Measurements from ENCODE around the gene ALDH2. TPM values are rescaled to one million over a fixed set of nuclear protein-coding genes. Genes with fewer than 3 reads are reported as not detected.
"Not testable (repeated sequence)": the region's sequence is repeated elsewhere in the genome, so short reads cannot be mapped to it uniquely, and the experiment has no call there.

Gene ALDH2
- polyA plus RNA-seq, 1 donor (not counting 4 experiments of a cell fraction or from before 2014, with no cell fraction given) = 33.8 TPM

DNA sequence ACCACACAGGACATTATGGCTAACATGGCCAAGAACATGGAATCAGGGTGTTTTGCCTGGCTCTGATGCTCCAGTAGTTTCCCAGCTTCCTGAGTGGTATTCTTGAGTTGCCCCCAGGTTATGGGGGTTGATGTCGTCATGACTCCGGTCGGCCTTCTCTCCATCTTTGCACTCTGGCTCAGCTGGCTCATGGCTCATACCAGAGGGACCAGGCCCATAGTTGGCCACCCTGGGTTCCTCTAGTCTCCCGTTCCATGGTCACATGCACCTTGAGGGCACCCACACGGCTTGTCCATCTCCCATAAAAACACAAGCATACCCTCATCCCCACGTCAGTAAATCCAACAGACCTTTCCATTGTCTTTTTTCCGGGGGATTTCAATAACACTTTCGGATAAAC lies 51.6 kb downstream of the ALDH2 start:
- Histone ChIP-seq H2AFZ (ENCODE audit: control insufficient read depth, low read length) (no peak overlapping the region), H3K9me1 (ENCODE audit: control insufficient read depth, extremely low read depth, insufficient read depth, low read length) (no peaks in the 10 kb centered on the region), H3K4me3 (ENCODE audit: control insufficient read depth in 2 of 3, extremely low read depth in 1 of 3, insufficient read depth in 2 of 3, low read depth in 1 of 3, low read length in 3 of 3) (no peak overlapping the region), H3K36me3 (ENCODE audit: control insufficient read depth in 2 of 2, extremely low read depth in 1 of 2, insufficient read depth in 2 of 2, low read length in 2 of 2) (no peaks in the 10 kb centered on the region), H3K27me3 (ENCODE audit: control insufficient read depth, extremely low read depth, insufficient read depth, low read length) (no peaks in the 10 kb centered on the region), H3K4me2 (ENCODE audit: control insufficient read depth, extremely low read depth, insufficient read depth, low read depth, low read length) (no peak overlapping the region), H3K4me1 (ENCODE audit: control insufficient read depth, extremely low read depth, insufficient read depth, low read length) (peaks cover 9% of the 10 kb centered on the region), H3K9me3 (ENCODE audit: control insufficient read depth, low read depth, low read length) (no peaks in the 10 kb centered on the region), H3K9ac (ENCODE audit: control insufficient read depth, extremely low read depth, insufficient read depth, low read length) (no peak overlapping the region), H4K20me1 (ENCODE audit: control insufficient read depth, extremely low read depth, insufficient read depth, low read length) (no peaks in the 10 kb centered on the region), H3K79me2 (ENCODE audit: control insufficient read depth, insufficient read depth, low read length) (no peaks in the 10 kb centered on the region), H3K27ac (ENCODE audit: control insufficient read depth, insufficient read depth, low read length) (no peak overlapping the region)
- DNase-seq (ENCODE audit: low read depth, low spot score) = no peak
- no peak for FAIRE-seq
- TF ChIP-seq, protein P1, sequence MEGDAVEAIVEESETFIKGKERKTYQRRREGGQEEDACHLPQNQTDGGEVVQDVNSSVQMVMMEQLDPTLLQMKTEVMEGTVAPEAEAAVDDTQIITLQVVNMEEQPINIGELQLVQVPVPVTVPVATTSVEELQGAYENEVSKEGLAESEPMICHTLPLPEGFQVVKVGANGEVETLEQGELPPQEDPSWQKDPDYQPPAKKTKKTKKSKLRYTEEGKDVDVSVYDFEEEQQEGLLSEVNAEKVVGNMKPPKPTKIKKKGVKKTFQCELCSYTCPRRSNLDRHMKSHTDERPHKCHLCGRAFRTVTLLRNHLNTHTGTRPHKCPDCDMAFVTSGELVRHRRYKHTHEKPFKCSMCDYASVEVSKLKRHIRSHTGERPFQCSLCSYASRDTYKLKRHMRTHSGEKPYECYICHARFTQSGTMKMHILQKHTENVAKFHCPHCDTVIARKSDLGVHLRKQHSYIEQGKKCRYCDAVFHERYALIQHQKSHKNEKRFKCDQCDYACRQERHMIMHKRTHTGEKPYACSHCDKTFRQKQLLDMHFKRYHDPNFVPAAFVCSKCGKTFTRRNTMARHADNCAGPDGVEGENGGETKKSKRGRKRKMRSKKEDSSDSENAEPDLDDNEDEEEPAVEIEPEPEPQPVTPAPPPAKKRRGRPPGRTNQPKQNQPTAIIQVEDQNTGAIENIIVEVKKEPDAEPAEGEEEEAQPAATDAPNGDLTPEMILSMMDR (optimal IDR thresholded peaks at IDR 0.05 in 1 of 3, IDR thresholded peaks at IDR 0.05 in 1 of 3, conservative IDR thresholded peaks at IDR 0.05 in 1 of 3; ENCODE audit: extremely low read depth in 1 of 3, insufficient read depth in 2 of 3, low read length in 3 of 3) = no peak
- dilution Hi-C loops (cut with MboI; ENCODE audit: extremely low pct_ligation_motif_present, low sequenced_read_pairs) = no loop called here

DNA sequence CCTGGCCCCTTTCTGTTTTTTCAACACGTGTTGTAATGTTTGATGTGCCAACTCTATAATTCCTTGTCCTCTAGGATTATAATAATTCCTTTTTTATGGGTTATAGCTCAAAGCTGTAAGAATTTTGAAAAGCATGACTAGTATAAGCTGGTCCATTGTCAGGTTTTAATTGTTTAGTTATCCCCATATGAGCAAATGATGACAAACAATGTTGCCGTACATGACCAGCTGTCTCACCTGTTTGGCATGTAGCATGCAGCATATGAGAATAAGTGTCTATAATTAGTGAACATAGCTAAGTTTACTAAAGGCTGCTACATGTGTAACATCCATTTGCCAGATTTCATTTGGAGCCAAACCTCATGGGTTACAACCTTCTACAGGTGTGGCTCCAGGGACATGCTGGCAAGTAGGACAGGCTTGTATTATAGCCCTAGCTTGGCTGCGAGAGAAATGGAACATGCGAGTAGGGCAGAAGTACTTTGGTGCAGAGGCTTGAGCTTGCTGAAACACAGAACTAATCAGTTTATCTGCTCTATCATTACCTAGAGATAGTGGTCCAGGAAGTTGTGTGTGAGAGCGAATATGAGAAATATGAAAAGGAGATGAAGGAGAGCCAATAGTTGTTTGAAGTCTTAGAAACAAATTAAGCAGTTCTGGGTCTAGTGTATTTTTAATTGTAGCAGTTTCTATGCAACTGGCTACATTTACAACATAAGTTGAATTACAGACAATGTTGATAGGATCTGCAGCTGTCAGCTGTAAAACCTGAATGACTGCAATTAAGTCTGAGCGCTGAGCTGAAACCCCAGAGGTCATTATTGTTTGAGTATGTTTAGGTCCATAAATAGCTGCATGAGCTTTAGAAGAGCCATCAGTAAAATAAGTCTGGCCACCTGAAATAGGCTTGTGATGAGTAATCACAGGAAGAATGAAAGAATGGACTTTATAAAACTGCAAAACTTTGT lies 52.7 kb downstream of the ALDH2 start:
- peaks cover 9% of the 10 kb centered on the region for H3K4me1 ChIP-seq (ENCODE audit: control insufficient read depth, extremely low read depth, insufficient read depth, low read length)
- no peak overlapping the region for H2AFZ ChIP-seq (ENCODE audit: control insufficient read depth, low read length)
- H3K4me3 ChIP-seq (ENCODE audit: control insufficient read depth in 2 of 3, extremely low read depth in 1 of 3, insufficient read depth in 2 of 3, low read depth in 1 of 3, low read length in 3 of 3) = no peak overlapping the region
- no peaks in the 10 kb centered on the region for H4K20me1 ChIP-seq (ENCODE audit: control insufficient read depth, extremely low read depth, insufficient read depth, low read length)
- no peaks in the 10 kb centered on the region for H3K27me3 ChIP-seq (ENCODE audit: control insufficient read depth, extremely low read depth, insufficient read depth, low read length)
- dilution Hi-C loops (cut with MboI; ENCODE audit: extremely low pct_ligation_motif_present, low sequenced_read_pairs) = no loop called here
- no peak for FAIRE-seq
- no peaks in the 10 kb centered on the region for H3K9me3 ChIP-seq (ENCODE audit: control insufficient read depth, low read depth, low read length)
- no peaks in the 10 kb centered on the region for H3K36me3 ChIP-seq (ENCODE audit: control insufficient read depth in 2 of 2, extremely low read depth in 1 of 2, insufficient read depth in 2 of 2, low read length in 2 of 2)
- TF ChIP-seq EZH2 (IDR thresholded peaks at IDR 0.05; ENCODE audit: low read length) = no peak
- TF ChIP-seq, protein P1 (optimal IDR thresholded peaks at IDR 0.05 in 1 of 3, IDR thresholded peaks at IDR 0.05 in 1 of 3, conservative IDR thresholded peaks at IDR 0.05 in 1 of 3; ENCODE audit: extremely low read depth in 1 of 3, insufficient read depth in 2 of 3, low read length in 3 of 3) = no peak
- no peak overlapping the region for H3K9ac ChIP-seq (ENCODE audit: control insufficient read depth, extremely low read depth, insufficient read depth, low read length)
- peak overlapping the region; percentile 32 for H3K4me2 ChIP-seq (ENCODE audit: control insufficient read depth, extremely low read depth, insufficient read depth, low read depth, low read length)
- no peaks in the 10 kb centered on the region for H3K79me2 ChIP-seq (ENCODE audit: control insufficient read depth, insufficient read depth, low read length)
- no peaks in the 10 kb centered on the region for H3K9me1 ChIP-seq (ENCODE audit: control insufficient read depth, extremely low read depth, insufficient read depth, low read length)
- H3K27ac ChIP-seq (ENCODE audit: control insufficient read depth, insufficient read depth, low read length) = no peak overlapping the region
- DNase-seq (ENCODE audit: low read depth, low spot score) = no peak

DNA sequence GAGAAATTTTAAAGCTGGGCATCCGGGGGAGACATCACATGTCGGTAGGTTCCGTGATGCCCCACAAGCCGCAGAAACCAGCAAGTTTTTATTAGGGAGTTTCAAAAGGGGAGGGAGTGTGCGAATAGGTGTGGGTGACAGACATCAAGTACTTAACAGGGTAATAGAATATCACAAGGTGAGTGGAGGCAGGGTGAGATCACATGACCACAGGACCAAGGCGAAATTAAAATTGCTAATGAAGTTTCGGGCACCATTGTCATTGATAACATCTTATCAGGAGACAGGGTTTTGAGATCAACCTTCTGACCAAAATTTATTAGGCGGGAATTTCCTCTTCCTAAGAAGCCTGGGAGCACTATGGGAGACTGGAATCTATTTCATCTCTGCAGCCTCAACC lies 54.1 kb downstream of the ALDH2 start:
- H3K9ac ChIP-seq (ENCODE audit: control insufficient read depth, extremely low read depth, insufficient read depth, low read length); DNase-seq (ENCODE audit: low read depth, low spot score); H3K4me3 ChIP-seq (ENCODE audit: control insufficient read depth in 2 of 3, extremely low read depth in 1 of 3, insufficient read depth in 2 of 3, low read depth in 1 of 3, low read length in 3 of 3); H3K27me3 ChIP-seq (ENCODE audit: control insufficient read depth, extremely low read depth, insufficient read depth, low read length); H3K27ac ChIP-seq (ENCODE audit: control insufficient read depth, insufficient read depth, low read length); FAIRE-seq; H3K36me3 ChIP-seq (ENCODE audit: control insufficient read depth in 2 of 2, extremely low read depth in 1 of 2, insufficient read depth in 2 of 2, low read length in 2 of 2); H3K4me1 ChIP-seq (ENCODE audit: control insufficient read depth, extremely low read depth, insufficient read depth, low read length); H3K4me2 ChIP-seq (ENCODE audit: control insufficient read depth, extremely low read depth, insufficient read depth, low read depth, low read length); H3K79me2 ChIP-seq (ENCODE audit: control insufficient read depth, insufficient read depth, low read length); H2AFZ ChIP-seq (ENCODE audit: control insufficient read depth, low read length); dilution Hi-C loops (cut with MboI; ENCODE audit: extremely low pct_ligation_motif_present, low sequenced_read_pairs); H4K20me1 ChIP-seq (ENCODE audit: control insufficient read depth, extremely low read depth, insufficient read depth, low read length); H3K9me1 ChIP-seq (ENCODE audit: control insufficient read depth, extremely low read depth, insufficient read depth, low read length); H3K9me3 ChIP-seq (ENCODE audit: control insufficient read depth, low read depth, low read length): not testable (repeated sequence)

All from keratinocyte (primary cell).